HL-60/S4 (cell line): ENCODE data around the gene MBOAT1.

Source experiments
- in situ Hi-C: fragments of 300-500 bp; cut with MboI; formaldehyde crosslinking; loops from 2 replicates; pipeline ENCODE4 v1.14.3; 2022; ENCODE audit warnings: low sequenced_read_pairs

Gene MBOAT1

DNA sequence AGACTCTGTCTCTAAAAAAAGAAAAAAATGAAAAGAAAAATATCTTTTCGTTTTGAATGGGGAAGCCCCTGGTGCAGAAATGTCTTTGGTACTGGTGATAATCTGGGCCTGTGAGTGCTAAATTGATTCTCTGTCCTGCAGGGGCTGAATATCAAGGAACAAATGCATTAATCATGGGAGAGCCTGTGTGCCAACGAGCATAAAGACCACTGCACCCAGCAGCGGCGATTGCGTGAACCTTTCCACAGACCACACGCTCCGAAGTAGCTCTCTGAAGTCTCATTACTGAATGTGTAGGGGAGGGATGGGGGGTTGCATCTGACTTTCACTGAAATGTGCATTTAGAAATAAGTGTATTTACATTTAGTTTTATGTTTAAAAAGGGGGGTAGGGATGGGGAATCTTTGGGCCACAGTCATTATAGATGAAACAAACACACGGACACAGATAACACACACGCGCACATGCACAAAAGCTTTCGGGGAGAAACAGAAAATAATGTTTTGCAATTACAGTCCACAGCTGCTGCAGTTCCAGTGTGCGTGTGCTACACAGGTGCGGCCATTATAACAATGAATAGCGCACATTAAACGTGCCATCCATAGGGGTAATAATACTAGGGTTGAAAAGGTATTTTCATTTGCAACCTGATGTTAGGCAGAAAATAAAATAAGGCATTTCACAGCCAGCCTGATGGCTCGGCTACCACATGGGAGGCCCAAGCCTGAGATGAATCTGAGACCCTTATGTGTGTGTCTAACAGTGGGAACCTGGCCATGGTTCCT is 154.0 kb downstream of the MBOAT1 start:
- in situ Hi-C loops, result loop anchor here (25.0 kb wide), 1 partner anchor 1046 kb away; no protein-coding TSS in a partner anchor

DNA sequence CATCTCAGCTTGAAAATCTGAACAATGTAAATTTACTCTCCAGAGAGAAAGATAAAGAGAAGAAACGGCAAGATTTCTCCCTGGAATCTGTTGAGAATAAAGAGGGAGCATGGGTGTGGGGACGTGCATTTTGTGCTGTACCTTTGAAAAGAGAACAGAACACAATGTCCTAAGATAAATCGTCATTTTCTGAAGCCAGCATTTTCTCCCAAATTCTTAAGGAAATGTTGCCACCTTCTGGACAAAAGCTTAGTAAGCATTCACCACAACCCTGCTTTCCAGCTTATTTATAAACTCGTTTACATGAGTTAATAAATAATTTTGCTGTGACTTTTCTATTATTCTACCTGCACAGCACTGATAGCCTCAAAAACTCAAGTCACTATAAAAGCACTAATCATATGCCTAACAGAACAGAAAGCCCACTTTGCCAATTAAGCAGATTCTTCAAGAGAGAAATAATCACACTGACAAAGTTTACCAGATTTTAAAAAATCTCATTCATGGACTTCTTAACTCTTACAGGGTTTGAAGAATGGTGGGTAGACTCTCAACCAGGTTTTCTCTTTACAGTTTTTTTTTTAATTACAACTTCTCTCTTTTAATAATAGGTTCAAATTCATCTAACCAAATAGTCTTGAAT is 155.8 kb downstream of the MBOAT1 start:
- in situ Hi-C loops, result loop anchor here (25.0 kb wide), 1 partner anchor 1044 kb away; no protein-coding TSS in a partner anchor

DNA sequence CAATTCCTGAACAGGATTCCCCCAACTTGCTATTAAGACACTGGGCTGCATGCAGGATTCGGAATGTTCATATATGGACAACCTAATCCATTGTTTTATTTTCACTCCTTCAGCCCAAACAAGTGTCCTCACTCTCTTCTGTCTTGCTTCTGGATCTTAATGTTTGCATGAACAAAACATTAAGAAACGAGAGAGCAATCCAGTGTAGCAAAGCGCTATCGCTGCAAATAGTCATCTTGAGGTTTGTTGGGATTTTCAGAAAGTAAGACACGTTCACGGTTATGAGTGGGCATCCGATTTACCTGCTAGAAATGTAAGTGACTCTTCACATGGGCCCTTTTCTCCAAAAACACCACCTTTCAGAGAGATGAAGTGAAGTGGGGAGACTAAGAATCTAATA is 156.4 kb downstream of the MBOAT1 start:
- in situ Hi-C loops, result loop anchor here (25.0 kb wide), 1 partner anchor 1044 kb away; no protein-coding TSS in a partner anchor
